K562 (cell line): Measurements from ENCODE around the gene NR3C2. TPM values are rescaled to one million over a fixed set of nuclear protein-coding genes. Genes with fewer than 3 reads are reported as not detected.

Experiments used
- ATAC-seq: fragments of 200-7000 bp; cut with Tn5 transposase; 3 replicates; pipeline ENCODE4 v1.9.1; 2020; ENCODE audit warnings: moderate library complexity
- BruUV-seq: library from RNA; stranded (reverse); fragments of 400-500 nt; replicated peaks from 2 replicates; lab custom pipeline; 2021; lab: Mats Ljungman, UMichigan
- CTCF ChIA-PET: fragments of 300-600 bp; formaldehyde crosslinking; extraction: SDS; loops from one replicate; lab custom pipeline; 2021; ENCODE audit warnings: low intra/inter-chr PET ratio; lab: Yijun Ruan, JAX
- POLR2A ChIA-PET: fragments of 300-600, 350-650 bp; sonication (Branson Sonifier 250); formaldehyde crosslinking; extraction: SDS; loops from one replicate; lab custom pipeline; 2021; ENCODE audit warnings: antibody characterized with exemption, inconsistent platforms; lab: Yijun Ruan, JAX
- DNase-seq, 4 experiments: peaks; one replicate each; pipeline versions ENCODE4 v3.0.0 to v3.0.0-alpha.2; 2011 to 2018; ENCODE audit warnings: low spot score in 3 of 4, mixed read lengths in 3 of 4; ENCODE audit errors: extremely low read depth in 1 of 4
- FAIRE-seq: peaks from 2 replicates; lab custom pipeline; 2011; peaks lifted over from hg19 to GRCh38; lab: Jason Lieb, UNC
- H2AFZ ChIP-seq: 2 replicates; pipeline ENCODE4 v1.6.0; 2011; ENCODE audit warnings: low read depth, low read length, control low read depth, inconsistent platforms
- H3K27ac ChIP-seq: fragments of 200-600 bp; 3 replicates; pipeline ENCODE4 v1.8.0; 2011; ENCODE audit warnings: low read depth, mild to moderate bottlenecking, control low read depth, inconsistent platforms, low read length, moderate library complexity, mixed read lengths; ENCODE audit errors: extremely low read depth
- H3K27me3 ChIP-seq, 2 experiments: fragments of 300-600 bp in 1 of 2; 2 replicates in 1 of 2; 3 replicates in 1 of 2; pipeline versions ENCODE4 v1.6.0 to v1.8.0; 2011; ENCODE audit warnings: inconsistent platforms in 2 of 2, low read length in 2 of 2, mild to moderate bottlenecking in 1 of 2, mixed read lengths in 1 of 2, moderate library complexity in 1 of 2; ENCODE audit not compliant: control insufficient read depth in 2 of 2, insufficient read depth in 2 of 2
- H3K36me3 ChIP-seq: fragments of 300-600 bp; 3 replicates; pipeline ENCODE4 v1.8.0; 2011; ENCODE audit warnings: mild to moderate bottlenecking, low read length, inconsistent platforms; ENCODE audit not compliant: control insufficient read depth, insufficient read depth
- H3K4me1 ChIP-seq, 2 experiments: fragments of 200-600 bp in 1 of 2; replicated peaks in 1 of 2; 2 replicates in 1 of 2; 3 replicates in 1 of 2; pipeline versions ENCODE4 v1.5.1 to v1.8.0; 2011; ENCODE audit warnings: inconsistent platforms in 2 of 2, low read length in 2 of 2, mild to moderate bottlenecking in 1 of 2, mixed read lengths in 1 of 2, moderate library complexity in 1 of 2; ENCODE audit not compliant: control insufficient read depth in 2 of 2, insufficient read depth in 2 of 2
- H3K4me2 ChIP-seq: 2 replicates; pipeline ENCODE4 v1.6.1; 2011; ENCODE audit warnings: low read length, control low read depth, inconsistent platforms, mixed read lengths; ENCODE audit not compliant: insufficient read depth
- H3K4me3 ChIP-seq: fragments of 200-600 bp; sonication (generic), shearing (Covaris generic); 2 replicates; pipeline ENCODE4 v1.5.1; 2016; ENCODE audit warnings: control low read depth, inconsistent platforms
- H3K79me2 ChIP-seq: fragments of 200-600 bp; 3 replicates; pipeline ENCODE4 v1.8.0; 2011; ENCODE audit warnings: low read length, inconsistent platforms; ENCODE audit not compliant: control insufficient read depth, insufficient read depth
- H3K9ac ChIP-seq, 2 experiments: 2 replicates each; pipeline versions ENCODE4 v1.6.0 to v1.6.1; 2011; ENCODE audit warnings: low read depth in 2 of 2, low read length in 2 of 2, control low read depth in 1 of 2, inconsistent platforms in 1 of 2, mild to moderate bottlenecking in 1 of 2, mixed read lengths in 1 of 2; ENCODE audit not compliant: insufficient read depth in 1 of 2
- H3K9me1 ChIP-seq: one replicate; pipeline ENCODE4 v1.6.0; 2011; ENCODE audit warnings: inconsistent platforms, mild to moderate bottlenecking, low read length, moderate library complexity; ENCODE audit not compliant: control insufficient read depth, insufficient read depth
- H3K9me3 ChIP-seq: replicated peaks from 2 replicates; pipeline ENCODE4 v1.5.1; 2011; ENCODE audit warnings: low read depth, low read length, inconsistent platforms; ENCODE audit not compliant: control insufficient read depth, insufficient read depth
- H4K20me1 ChIP-seq: replicated peaks from 2 replicates; pipeline ENCODE4 v1.6.1; 2011; ENCODE audit warnings: low read length, inconsistent platforms, mixed read lengths; ENCODE audit not compliant: control insufficient read depth, insufficient read depth
- CHD1 ChIP-seq: fragments of 200-600 bp; sonication (generic); IDR thresholded peaks from one replicate; pipeline ENCODE4 v1.6.1; 2012; ENCODE audit warnings: mild to moderate bottlenecking, moderate library complexity, low read length, inconsistent platforms
- GTF2A2 ChIP-seq: IDR thresholded peaks from 2 replicates; pipeline ENCODE4 v1.6.1; 2016; ENCODE audit warnings: mild to moderate bottlenecking, missing genetic modification characterization, missing compliant biosample characterization
- MNT ChIP-seq, 2 experiments: fragments of 450-650 bp; conservative IDR thresholded peaks; 2 replicates each; pipeline ENCODE4 v1.6.1; 2017; ENCODE audit warnings: mild to moderate bottlenecking in 2 of 2, moderate library complexity in 2 of 2
- MTF1 ChIP-seq: fragments of 250-450 bp; sonication (Bioruptor Pico); IDR thresholded peaks from 2 replicates; pipeline ENCODE4 v1.9.0; 2021; ENCODE audit warnings: moderate library complexity, mild to moderate bottlenecking, inconsistent platforms, borderline replicate concordance
- PHF8 ChIP-seq: fragments of 200-600 bp; sonication (generic); IDR thresholded peaks from 2 replicates; pipeline ENCODE4 v1.6.1; 2012; ENCODE audit warnings: mixed run types, mild to moderate bottlenecking, inconsistent platforms, low read length, moderate library complexity, borderline replicate concordance
- PML ChIP-seq: IDR thresholded peaks from 2 replicates; pipeline ENCODE4 v1.6.1; 2012; ENCODE audit warnings: low read length, inconsistent platforms
- RNF2 ChIP-seq: sonication (generic); IDR thresholded peaks from 2 replicates; pipeline ENCODE4 v1.6.1; 2016
- SRSF7 ChIP-seq: fragments of 200-400 bp; formaldehyde crosslinking; optimal IDR thresholded peaks from 2 replicates; pipeline ENCODE3; 2017; ENCODE audit warnings: mild to moderate bottlenecking, low read depth, low read length
- XRCC4 ChIP-seq: IDR thresholded peaks from one replicate; pipeline ENCODE4 v1.6.1; 2011; ENCODE audit not compliant: insufficient read depth, insufficient read length; ENCODE audit errors: extremely low read depth
- ZBTB2 ChIP-seq: fragments of 450-650 bp; IDR thresholded peaks from 2 replicates; pipeline ENCODE4 v1.6.1; 2016; ENCODE audit warnings: antibody characterized with exemption
- ZNF174 ChIP-seq: fragments of 250-450 bp; sonication (Bioruptor Pico); IDR thresholded peaks from 2 replicates; pipeline ENCODE4 v1.4.0; 2020; ENCODE audit warnings: mild to moderate bottlenecking
- WGBS: fragments of 100-300 bp; shearing (Covaris generic); methylation state at CpG from one replicate; pipeline ENCODE4 v1.1.6; 2016; ENCODE audit warnings: low coverage, mixed read lengths; ENCODE audit not compliant: insufficient coverage; ENCODE audit errors: missing lambda C conversion rate; 5-methylcytosine and 5-hydroxymethylcytosine counted together
- in situ Hi-C: fragments of 300-500 bp; cut with MboI; formaldehyde crosslinking; loops from 4 replicates; pipeline ENCODE4 v1.15.0; 2018; ENCODE audit warnings: inconsistent platforms, mixed read lengths
- intact Hi-C: fragments of 100-400 bp; cut with micrococcal nuclease; formaldehyde crosslinking; loops from 2 replicates; pipeline ENCODE4 v1.14.2; 2022
- polyA plus RNA-seq, 8 experiments: library from polyadenylated mRNA; depleted of rRNA in 4 of 8; stranded (reverse) in 5 of 8; unstranded in 3 of 8; fragments of >200 nt; fragmentation: Nextera tagmentation in 2 of 8; fragmentation: Illumina TruSeq in 1 of 8; extraction: Ambion mirVana in 2 of 8; extraction: Trizol in 1 of 8; gene quantifications; 2 replicates each; pipeline versions ENCODE4 v1.2.1 to v1.2.3, GENCODE V29; 2011 to 2014; ENCODE audit warnings: inconsistent platforms in 1 of 8, missing spikeins in 1 of 8
- total RNA-seq, 7 experiments: library from RNA; depleted of rRNA in 6 of 7; stranded (reverse); fragments of >200 nt in 6 of 7; fragmentation: Illumina TruSeq in 2 of 7; extraction: Trizol in 2 of 7; gene quantifications; 2 replicates each; pipeline versions ENCODE4 v1.2.1 to v1.2.3, GENCODE V29; 2011 to 2021; ENCODE audit warnings: low replicate concordance in 1 of 7
- TF ChIP-seq, protein P1 (sequence below): fragments of 450-650 bp; IDR thresholded peaks from one replicate; pipeline ENCODE4 v1.6.1; 2018; ENCODE audit warnings: mild to moderate bottlenecking, moderate library complexity; ENCODE audit not compliant: partially characterized antibody

Gene NR3C2
- total and polyA plus RNA-seq, 9 of the 15 experiments (the other 6 are each of a cell fraction or from before 2014, with no cell fraction given), result 0.01 to 0.28 (median 0.16) TPM; not detected in 2

DNA sequence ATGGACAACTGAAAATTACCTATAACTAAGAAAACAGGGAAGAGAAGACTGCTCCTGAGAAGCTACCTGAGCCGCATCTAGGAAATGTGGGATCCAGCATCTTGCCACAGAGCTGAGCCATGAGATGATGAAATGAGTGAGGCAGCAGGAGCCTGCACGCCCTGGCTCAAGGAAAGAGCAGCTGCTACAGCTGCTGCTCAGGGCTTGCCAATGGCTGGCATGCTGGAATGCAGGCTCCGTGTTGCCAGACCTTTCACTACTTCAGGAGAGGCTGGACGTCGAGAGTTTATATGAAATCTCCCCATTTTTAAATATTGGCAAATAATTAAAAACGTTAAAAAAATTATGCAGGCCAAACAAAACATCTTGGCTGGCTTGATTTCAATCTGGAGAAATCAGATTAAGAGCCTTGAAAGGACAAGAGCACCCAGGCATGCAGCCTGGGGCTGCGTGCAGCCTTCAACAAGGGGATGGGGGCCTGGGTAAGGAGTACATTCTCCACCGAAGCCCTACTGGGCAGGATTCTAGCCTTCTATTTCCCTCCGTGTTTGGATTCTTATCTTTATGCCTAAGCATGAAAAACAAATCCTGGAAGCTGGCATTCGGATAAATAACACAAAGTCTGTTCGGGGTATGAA, 227.6 kb downstream of the NR3C2 start:
- Histone ChIP-seq H3K9ac (no peak overlapping the region), H3K9me3 (no peaks in the 10 kb centered on the region), H3K27me3 (no peaks in the 10 kb centered on the region), H2AFZ (no peak overlapping the region), H3K27ac (no peak overlapping the region), H3K79me2 (no peaks in the 10 kb centered on the region), H4K20me1 (no peaks in the 10 kb centered on the region), H3K36me3 (no peaks in the 10 kb centered on the region), H3K4me1 (no peaks in the 10 kb centered on the region), H3K9me1 (no peaks in the 10 kb centered on the region), H3K4me2 (no peak overlapping the region), H3K4me3 (no peak overlapping the region)
- intact Hi-C loops, result no loop called here
- BruUV-seq, result no TSS peak
- TF ChIP-seq, protein P1, sequence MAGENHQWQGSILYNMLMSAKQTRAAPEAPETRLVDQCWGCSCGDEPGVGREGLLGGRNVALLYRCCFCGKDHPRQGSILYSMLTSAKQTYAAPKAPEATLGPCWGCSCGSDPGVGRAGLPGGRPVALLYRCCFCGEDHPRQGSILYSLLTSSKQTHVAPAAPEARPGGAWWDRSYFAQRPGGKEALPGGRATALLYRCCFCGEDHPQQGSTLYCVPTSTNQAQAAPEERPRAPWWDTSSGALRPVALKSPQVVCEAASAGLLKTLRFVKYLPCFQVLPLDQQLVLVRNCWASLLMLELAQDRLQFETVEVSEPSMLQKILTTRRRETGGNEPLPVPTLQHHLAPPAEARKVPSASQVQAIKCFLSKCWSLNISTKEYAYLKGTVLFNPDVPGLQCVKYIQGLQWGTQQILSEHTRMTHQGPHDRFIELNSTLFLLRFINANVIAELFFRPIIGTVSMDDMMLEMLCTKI, result no peak
- TF ChIP-seq RNF2 (no peak), GTF2A2 (no peak)
- in situ Hi-C loops, result no loop called here
- WGBS, result 0% methylated on average over 11 of the region's 11 CpGs
- ATAC-seq (no peak), DNase-seq (no peak), FAIRE-seq (no peak)
- ChIA-PET CTCF (no interaction called here), POLR2A (no interaction called here)

GRCh38 chr4:148211533-148211932, 230.7 kb downstream of the NR3C2 start:
- no peak for DNase-seq
- CTCF ChIA-PET, result no interaction called here
- no peak overlapping the region for H3K27ac ChIP-seq
- no peak overlapping the region for H3K9ac ChIP-seq
- H4K20me1 ChIP-seq, result no peaks in the 10 kb centered on the region
- POLR2A ChIA-PET, result no interaction called here
- no peak for FAIRE-seq
- no TSS peak for BruUV-seq
- in situ Hi-C loops (no loop called here), intact Hi-C loops (no loop called here)
- H3K9me3 ChIP-seq, result no peaks in the 10 kb centered on the region
- no peak overlapping the region for H3K4me2 ChIP-seq
- no peaks in the 10 kb centered on the region for H3K4me1 ChIP-seq
- no peaks in the 10 kb centered on the region for H3K27me3 ChIP-seq
- no peaks in the 10 kb centered on the region for H3K9me1 ChIP-seq
- no peak for ATAC-seq
- H3K79me2 ChIP-seq, result no peaks in the 10 kb centered on the region
- no peaks in the 10 kb centered on the region for H3K36me3 ChIP-seq
- H3K4me3 ChIP-seq, result no peak overlapping the region
- 0% methylated on average over 3 of the region's 3 CpGs for WGBS
- no peak overlapping the region for H2AFZ ChIP-seq
- no peak for TF ChIP-seq PHF8
- TF ChIP-seq MNT (conservative IDR thresholded peaks at IDR 0.05), result no peak
- no peak for TF ChIP-seq ZBTB2
- no peak for TF ChIP-seq MTF1 (CRISPR knock-in tag)
- no peak for TF ChIP-seq ZNF174 (CRISPR knock-in tag)
- TF ChIP-seq CHD1, result no peak
- TF ChIP-seq SRSF7, result no peak
- no peak for TF ChIP-seq PML
- TF ChIP-seq XRCC4, result no peak
